HG03280 (cell line): ENCODE results near the gene KDM5A.
"Not testable (repeated sequence)": the region's sequence is repeated elsewhere in the genome, so short reads cannot be mapped to it uniquely, and the experiment has no call there.

Experiments
- ATAC-seq: cut with Tn5 transposase; IDR thresholded peaks from one replicate; pipeline ENCODE4 v1.9.1; 2021; ENCODE audit warnings: mild to moderate bottlenecking, moderate library complexity; ENCODE audit not compliant: unreplicated experiment

The KDM5A gene

DNA sequence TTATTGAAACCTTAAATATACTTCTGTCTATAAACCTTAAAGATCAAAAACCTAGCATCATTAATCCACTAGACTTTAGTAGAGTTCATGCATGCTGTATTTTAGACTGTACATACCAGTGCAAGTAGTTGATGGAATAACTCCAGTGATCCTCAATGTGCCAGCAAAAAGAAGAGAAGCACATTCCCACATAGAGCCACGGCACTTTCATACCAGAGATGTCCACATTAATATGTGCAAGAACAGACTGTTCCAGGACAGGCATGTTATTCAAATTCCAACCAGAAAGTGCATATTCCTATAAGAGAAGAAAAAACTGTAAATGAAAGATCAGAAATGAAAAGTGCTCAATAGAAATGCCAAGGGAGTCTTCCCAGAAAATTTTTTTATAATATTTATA, 55.0 kb downstream of the KDM5A start:
- ATAC-seq, result no peak

DNA sequence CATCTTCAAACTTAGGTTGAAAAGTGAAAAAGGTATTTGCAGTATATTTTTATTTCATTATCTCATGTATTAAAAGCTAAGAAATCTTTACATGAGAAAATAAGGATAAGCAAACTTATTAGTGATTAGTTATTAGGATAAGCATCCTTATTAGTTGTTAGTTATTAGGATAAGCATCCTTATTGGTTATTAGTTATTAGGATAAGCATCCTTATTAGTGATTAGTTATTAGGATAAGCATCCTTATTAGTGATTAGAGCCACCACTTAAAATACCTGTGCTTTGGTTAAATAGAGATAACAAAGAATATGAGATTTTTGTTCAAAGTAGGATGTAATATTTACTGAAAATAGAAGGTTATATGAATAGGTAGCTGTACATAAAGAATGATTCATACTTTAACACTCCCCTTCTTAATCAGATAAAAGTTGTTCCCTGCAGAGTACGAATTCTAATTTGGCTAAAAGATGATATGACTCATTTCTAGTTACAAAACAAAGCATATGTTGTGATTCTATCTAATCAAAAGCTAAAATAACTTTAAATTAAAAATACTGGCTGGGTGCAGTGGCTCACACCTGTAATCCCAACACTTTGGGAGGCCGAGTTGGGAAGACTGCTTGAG, 56.4 kb downstream of the KDM5A start:
- ATAC-seq, result no peak

DNA sequence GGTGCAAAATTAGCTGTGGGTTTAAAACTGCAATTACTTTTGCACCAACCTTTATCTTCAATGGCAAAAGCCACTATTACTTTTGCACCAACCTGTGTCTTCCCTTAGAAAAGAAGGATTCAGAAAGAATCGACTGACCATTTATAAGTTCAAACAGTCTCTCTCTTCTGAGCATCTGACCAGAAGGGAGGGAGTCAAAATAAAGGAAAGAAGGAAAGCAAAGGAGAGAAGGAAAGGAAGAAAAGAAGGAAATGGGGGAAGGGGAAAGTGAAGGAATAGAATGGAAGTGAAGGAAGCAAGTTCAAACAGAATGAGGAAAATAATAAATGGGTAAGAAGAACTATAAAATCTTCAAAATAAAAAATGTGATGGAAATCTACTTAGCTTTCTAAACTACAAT, 57.8 kb downstream of the KDM5A start:
- no peak for ATAC-seq

DNA sequence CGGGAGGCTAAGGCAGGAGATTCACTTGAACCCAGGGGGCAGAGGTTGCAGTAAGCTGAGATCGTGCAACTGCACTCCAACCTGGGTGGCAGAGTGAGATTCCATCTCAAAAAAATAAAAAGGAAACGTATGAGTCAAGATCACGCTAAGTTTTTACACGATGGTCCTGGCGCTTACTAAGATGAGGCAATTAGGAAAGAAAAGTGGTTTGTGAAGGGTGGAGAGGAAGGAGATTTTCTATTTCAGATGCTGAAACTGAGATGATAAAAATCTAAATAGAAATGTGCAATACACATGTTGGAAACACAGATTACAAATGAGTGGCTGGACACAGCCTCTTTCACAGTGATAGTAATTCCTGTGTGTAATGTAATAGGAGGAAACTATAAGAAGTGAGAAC, 63.2 kb downstream of the KDM5A start:
- ATAC-seq, result no peak

DNA sequence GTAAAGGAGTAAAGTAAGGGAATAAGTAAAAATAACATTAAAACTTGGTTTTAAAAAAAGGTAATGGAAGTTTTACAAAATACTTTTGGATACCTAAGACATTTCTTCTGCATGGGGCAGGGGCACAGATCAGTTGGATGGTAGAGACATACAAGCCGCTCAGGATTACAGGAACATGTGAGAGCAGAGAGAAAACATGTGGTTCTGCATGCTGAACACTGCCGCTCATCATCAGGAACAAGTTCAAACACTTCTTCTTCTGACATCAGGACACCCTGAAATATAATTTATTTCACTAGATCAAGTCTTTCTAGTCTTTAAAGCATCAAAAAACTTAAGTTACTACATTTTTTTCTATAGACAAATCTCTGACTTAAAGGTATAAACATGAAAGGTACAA, 65.6 kb downstream of the KDM5A start:
- no peak for ATAC-seq

DNA sequence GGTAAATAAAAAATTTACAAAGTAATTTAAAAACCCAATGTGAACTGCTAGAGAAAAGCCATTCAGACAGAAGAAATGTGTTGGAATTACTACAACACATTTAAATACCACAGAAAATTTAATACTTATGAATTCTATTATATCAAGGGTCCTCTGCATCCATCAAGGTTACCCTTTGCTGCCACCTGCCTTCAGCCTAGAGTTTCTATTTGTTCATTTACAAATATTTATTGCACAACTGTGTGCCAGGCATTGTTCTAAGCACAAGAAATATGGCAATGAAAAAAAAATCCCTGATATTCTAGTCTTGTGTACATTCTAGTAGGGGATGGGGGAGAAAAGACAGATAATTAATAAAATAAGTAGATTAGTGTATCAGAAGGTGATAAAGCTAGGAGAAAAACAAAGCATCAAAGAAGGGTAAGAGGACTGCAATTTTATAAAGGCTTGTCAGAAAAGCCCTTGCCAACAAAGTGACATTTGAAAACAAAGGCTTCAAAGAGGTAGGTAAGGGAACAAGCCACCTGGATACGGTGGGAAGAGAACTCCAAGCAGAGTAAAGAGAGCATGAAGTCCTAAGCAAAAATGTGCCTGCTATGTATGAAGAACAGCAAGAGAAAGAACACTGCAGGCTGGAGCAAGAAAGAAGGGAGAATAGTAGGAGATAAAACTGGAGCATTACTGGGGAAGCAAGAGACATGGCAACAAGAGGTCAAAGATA, 67.4 kb downstream of the KDM5A start:
- ATAC-seq, result no peak

DNA sequence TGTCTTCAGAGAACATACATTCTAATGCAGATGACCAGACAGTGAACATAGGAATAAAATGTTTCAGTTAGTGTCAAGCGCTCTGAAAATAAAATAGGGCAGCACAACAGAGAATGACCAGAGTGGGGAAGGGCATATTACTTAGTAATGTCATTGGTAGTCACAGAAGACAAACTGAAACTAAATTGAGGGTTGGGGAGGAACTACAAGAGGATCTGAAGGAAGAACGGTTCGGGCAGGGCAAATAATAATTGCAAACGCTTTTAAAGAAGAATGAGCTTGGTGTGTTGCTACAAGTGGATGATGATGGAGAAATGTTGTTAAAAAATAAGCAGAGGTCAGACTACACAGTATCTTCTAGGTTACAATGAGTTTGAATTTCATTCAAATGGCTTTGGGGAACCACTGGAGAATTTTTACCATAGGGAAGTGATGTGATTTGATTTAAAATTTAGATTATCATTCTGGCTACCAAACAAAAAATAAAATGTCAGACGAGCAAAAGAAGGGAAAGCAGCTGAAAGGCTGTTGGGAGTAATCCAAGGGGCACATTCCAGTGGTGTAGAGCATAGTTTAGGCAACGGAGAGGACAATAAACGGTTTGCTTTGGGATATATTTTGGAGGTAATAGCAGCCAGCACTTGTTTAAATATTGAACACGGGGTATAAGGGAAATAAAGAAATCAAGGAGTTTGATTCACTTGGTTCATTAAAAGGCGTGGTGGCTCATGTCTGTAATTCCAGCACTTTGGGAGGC, 70.2 kb downstream of the KDM5A start:
- no peak for ATAC-seq

DNA sequence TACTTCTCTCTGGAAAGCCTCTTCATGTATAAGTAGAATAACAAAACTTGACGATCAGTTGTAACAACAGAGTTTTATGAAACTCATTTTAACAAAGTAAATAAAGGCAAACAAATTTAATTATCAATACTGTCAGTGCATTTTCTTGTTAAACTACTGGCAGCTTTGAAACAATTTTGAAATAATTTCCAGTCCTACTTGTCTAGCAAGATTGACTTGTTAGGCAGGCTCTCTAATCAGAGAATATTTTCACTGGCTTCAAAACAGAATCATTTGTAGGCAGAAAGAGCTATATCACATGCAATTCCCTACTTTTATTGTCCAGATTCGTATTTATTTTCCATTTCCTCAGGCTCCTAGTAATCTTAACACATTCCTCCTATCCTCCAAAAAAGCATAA, 80.6 kb downstream of the KDM5A start:
- no peak for ATAC-seq

DNA sequence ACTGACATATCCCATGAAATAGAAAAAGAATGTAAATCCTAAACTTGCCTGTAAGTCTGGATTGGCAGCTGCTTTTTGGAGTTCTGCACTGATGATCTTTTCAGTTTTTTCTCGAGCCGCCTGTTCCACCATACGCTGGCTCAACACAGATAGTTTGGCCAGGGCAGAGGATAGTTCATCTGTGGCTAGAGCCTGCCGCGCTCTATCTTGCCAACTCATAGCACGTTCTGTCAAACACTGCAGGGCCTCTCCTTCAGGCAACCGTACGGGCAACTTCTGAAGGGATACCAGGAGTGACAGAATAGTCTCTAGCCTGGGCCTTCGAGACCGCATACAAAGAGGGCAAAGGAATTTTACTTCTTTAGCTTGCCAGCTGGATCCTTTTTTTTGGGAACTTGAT, 81.7 kb downstream of the KDM5A start:
- no peak for ATAC-seq

DNA sequence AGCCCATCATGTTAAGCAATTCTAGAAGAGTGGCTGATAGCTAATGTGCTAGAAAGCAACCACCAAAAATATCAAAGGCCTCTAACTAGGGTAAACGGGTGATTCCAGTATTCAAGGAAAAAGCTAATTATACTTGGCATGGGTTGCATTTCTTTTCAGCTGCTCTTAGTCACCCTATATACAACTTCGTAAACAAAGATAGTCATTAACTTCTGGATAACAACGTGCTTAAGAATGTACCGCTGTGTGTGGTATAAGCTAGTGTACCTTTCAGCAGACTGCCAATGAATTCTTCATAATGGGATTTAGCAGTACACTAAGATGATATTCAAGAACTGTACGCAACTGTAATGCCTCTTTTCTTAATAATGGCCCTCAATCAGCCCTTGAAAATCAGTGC, 84.3 kb downstream of the KDM5A start:
- ATAC-seq, result no peak

DNA sequence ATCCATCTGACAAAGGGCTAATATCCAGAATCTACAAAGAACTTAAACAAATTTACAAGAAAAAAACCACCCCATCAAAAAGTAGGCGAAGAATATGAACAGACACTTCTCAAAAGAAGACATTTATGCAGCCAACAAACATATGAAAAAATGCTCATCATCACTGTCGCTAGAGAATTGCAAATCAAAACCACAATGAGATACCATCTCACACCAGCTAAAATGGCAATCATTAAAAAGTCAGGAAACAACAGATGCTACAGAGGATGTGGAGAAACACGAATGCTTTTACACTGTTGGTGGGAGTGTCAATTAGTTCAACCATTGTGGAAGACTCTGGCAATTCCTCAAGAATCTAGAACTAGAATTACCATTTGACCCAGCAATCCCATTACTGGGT, 86.4 kb downstream of the KDM5A start:
- ATAC-seq, result not testable (repeated sequence)

DNA sequence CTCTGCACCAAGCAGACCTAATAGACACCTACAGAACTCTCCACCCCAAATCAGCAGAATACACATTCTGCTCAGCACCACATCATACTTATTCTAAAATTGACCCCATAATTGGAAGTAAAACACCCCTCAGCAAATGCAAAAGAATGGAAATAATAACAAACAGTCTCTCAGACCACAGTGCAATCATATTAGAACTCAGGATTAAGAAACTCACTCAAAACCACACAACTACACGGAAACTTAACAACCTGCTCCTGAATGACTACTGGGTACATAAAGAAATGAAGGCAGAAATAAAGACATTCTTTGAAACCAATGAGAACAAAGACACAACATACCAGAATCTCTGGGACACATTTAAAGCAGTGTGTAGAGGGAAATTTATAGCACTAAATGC, 89.0 kb downstream of the KDM5A start:
- not testable (repeated sequence) for ATAC-seq

DNA sequence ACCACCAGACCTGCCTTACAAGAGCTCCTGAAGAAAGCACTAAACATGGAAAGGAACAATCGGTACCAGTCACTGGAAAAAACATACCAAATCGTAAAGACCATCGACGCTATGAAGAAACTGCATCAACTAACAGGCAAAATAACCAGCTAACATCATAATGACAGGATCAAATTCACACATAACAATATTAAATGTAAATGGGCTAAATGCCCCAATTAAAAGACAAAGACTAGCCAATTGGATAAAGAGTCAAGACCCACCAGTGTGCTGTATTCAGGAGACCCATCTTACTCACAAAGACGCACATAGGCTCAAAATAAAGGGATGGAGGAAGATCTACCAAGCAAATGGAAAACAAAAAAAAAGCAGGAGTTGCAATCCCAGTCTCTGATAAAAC, 89.6 kb downstream of the KDM5A start:
- ATAC-seq, result not testable (repeated sequence)

DNA sequence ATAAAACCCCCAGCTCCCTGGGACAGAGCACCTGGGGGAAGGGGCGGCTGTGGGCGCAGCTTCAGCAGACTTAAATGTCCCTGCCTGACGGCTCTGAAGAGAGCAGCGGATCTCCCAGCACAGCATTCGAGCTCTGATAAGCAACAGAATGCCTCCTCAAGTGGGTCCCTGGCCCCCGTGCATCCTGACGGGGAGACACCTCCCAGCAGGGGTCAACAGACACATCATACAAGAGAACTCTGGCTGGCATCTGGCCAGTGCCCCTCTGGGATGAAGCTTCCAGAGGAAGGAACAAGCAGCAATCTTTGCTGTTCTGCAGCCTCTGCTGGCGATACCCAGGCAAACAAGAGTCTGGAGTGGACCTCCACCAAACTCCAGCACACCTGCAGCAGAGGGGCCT, 91.1 kb downstream of the KDM5A start:
- ATAC-seq, result not testable (repeated sequence)

DNA sequence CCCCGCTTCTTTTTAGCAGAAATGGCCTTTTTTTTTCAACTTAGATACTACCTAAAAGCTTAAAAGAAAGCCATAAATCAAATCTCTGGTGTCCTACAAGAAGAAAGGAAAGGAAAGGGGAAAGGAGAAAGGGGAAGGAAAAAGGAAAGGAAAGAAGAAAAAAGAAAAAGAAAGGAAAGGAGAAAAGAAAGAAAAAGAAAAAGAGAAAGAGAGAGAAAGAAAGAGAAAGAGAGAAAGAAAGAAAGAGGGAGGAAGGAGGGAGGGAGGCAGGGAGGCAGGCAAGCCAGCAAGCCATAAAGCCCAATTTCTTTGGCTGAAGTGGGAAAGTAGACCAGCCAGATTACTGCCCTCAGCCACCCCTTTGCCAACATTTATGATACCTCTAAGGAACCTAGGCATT, 94.0 kb downstream of the KDM5A start:
- no peak for ATAC-seq

DNA sequence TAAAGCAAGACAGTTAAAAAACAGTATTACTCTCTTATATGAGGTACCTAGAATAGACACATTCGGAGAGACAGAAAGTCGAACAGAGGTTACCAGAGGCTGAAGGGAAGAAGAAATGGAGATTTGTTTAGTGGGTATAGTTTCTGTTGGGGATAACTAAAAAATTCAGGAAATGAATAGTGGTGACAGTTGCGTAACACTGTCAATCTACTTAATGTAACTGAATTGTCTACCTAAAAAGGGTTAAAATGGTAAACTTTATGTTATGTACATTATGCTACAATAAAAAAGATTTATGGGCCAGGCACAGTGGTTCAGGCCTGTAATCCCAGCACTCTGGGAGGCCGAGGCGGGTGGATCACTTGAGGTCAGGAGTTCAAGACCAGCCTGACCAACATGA, 95.9 kb downstream of the KDM5A start:
- ATAC-seq, result no peak

DNA sequence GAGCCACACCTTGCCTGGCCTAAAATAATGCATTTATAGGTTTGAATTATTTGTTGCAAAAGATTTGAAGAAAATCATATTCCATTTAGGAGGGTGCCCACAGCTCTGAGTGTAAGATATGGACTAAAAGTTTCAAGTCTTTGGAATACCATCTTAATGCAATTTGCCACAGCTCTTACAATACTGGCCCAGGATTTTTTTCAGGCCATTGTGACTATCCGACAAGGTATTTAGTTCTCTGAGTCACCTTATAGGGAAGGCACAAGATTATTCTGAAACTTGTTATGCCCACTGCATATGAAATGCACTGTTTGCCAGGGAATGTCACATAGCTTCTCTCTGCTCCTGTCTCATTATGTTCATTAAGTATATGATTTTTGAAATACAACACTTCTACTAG, 96.9 kb downstream of the KDM5A start:
- no peak for ATAC-seq

DNA sequence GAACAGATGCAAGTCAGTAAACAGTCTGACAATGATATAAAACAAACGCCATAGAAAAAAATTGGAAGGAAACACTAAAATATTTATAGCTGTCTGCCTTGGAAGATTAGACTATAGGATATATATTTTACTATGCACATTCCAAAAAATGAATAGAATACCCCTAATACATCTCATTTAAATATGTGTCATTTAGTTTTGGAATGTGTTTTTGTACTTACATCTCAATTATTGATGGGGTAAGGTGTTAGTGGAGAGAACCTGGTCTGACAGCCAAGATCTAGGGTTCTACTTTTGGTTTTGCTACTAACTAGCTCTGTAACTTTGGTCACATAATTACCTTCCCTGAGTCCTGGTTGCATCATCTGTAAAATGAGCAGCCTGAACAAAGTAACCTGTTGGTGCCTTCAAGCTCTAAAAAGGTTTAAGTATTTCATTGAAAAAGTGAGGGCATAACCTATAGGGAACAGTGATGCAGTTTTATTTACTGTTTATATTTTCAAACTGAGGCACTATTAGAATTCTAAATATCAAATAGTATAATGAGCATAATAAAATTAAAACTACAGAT, 97.9 kb downstream of the KDM5A start:
- ATAC-seq, result no peak

DNA sequence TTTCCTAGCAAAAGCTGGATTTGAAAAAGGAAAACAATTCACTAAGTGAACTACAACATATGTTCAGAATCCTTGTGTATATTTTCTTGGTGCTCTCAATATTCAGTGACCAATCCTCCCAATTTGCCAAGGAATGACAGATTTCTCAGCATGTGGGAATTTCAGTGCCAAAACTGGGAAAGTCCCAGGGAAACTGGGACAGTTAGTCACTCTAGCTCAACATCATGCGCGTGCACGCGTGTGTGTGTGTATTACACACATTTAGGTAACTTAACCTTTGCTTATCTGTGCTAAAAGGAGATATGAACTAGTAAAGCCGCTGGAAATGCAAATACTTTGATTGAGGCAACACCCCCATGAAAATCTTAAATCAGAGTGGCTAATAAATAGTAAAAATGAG, 100.4 kb downstream of the KDM5A start:
- ATAC-seq, result no peak

DNA sequence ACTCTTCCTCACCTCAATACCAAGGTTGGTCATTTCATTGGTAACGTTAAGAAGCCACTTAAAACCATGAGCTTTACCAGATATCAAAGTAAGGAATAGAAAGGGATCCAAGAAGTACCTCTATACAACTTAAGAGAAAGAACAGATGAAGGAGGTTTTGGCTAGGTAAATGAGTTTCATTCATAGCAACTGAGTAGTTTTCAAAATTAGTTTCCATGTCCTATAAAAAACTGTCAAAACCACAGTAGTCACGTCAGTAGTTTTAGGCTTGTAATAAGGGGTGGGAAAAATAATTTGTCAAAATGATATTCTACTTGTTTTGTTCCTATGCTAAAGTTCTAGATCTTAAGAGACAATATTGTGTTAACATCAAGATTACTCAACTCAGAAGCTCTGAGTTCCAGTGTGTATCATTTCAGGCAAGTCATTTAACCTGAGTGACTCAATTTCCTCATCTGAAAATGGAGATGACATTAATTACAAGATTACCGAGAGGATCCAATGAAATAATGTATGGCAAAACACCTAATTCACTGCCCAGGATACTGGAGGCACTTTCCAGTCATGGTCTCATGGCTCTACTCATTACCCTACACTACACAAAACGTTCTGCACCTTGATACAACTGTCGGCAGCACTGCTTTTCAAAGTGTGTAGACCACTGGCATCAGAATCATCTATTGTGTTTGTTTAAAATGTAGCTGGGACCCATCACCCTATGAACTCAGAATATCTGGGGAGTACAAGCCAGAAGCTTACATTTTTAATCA, 102.4 kb downstream of the KDM5A start:
- no peak for ATAC-seq

DNA sequence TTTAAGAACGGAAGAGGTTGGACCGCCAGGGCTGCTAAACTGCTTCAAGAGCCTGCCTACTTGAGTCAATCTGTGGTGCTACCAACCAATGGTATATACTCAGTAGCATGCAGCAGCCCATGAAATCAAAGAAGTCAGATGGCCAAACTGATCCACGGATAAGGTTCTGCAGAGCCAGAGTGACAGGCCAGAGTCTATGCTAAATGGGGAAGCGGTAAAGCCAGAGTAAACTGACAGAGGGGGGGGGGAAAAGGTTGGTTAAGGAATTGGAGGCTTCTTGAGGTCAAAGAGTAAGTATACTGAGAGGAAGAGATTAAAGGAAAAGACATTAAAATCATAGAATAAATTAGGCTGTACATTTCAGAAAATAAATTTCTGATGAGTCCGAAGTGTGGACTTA, 111.1 kb downstream of the KDM5A start:
- no peak for ATAC-seq
